Umbilical cord (tissue), 2 donors: ENCODE measurements around the gene ABCG1. TPM values are rescaled to one million over a fixed set of nuclear protein-coding genes. Genes with fewer than 3 reads are reported as not detected.
"Not testable (repeated sequence)": the region's sequence is repeated elsewhere in the genome, so short reads cannot be mapped to it uniquely, and the experiment has no call there.

Experiments used
- DNase-seq: peaks from one replicate; pipeline ENCODE4 v3.0.0-alpha.2; 2015; ENCODE audit warnings: low spot score
- total RNA-seq: library from RNA; depleted of rRNA; stranded (reverse); fragments of >200 nt; gene quantifications from one replicate; pipeline ENCODE4 v1.2.3, GENCODE V29; 2014; ENCODE audit warnings: low replicate concordance; ENCODE audit not compliant: insufficient read depth

The ABCG1 gene
- total RNA-seq, 1 donor from 2014 or later, result 6.5 TPM

- DNase-seq, result peak; percentile 12
Observed at GRCh38 chr21:42289926-42290325, 71.0 kb downstream of the ABCG1 start.

- no peak for DNase-seq
Observed at GRCh38 chr21:42290505-42290904, 71.6 kb downstream of the ABCG1 start.

- no peak for DNase-seq
Observed at GRCh38 chr21:42291003-42291750, 72.2 kb downstream of the ABCG1 start.

- no peak for DNase-seq
Observed at GRCh38 chr21:42291751-42292562, 73.0 kb downstream of the ABCG1 start.

- DNase-seq, result not testable (repeated sequence)
Observed at GRCh38 chr21:42292563-42293142, 73.7 kb downstream of the ABCG1 start.

GRCh38 chr21:42293649-42294272, 74.8 kb downstream of the ABCG1 start:
- no peak for DNase-seq

GRCh38 chr21:42294273-42294880, 75.4 kb downstream of the ABCG1 start:
- DNase-seq, result no peak

GRCh38 chr21:42295845-42296244, 76.9 kb downstream of the ABCG1 start:
- DNase-seq, result no peak

- no peak for DNase-seq
Observed at GRCh38 chr21:42296501-42296900, 77.6 kb downstream of the ABCG1 start.

- no peak for DNase-seq
Observed at GRCh38 chr21:42297377-42297776, 78.4 kb downstream of the ABCG1 start.

GRCh38 chr21:42298237-42298636, 79.3 kb downstream of the ABCG1 start:
- DNase-seq, result no peak

- no peak for DNase-seq
Observed at GRCh38 chr21:42298657-42299056, 79.7 kb downstream of the ABCG1 start.

- DNase-seq, result no peak
Observed at GRCh38 chr21:42299324-42300044, 80.5 kb downstream of the ABCG1 start.

GRCh38 chr21:42300045-42300583, 81.2 kb downstream of the ABCG1 start:
- DNase-seq, result no peak

GRCh38 chr21:42300956-42301355, 82.0 kb downstream of the ABCG1 start:
- no peak for DNase-seq

GRCh38 chr21:42301371-42302075, 82.6 kb downstream of the ABCG1 start:
- DNase-seq, result no peak

- no peak for DNase-seq
Observed at GRCh38 chr21:42302076-42302650, 83.2 kb downstream of the ABCG1 start.

GRCh38 chr21:42302794-42303193, 83.9 kb downstream of the ABCG1 start:
- DNase-seq, result no peak

GRCh38 chr21:42303443-42303842, 84.5 kb downstream of the ABCG1 start:
- DNase-seq, result no peak
